MV-4-11 (cell line): ENCODE measurements around the gene TANC1.
A peak's percentile ranks its signal among the peaks of the same experiment; 100 is the strongest.

Experiments
- DNase-seq: peaks from one replicate; lab custom pipeline; 2025; lab: John Stamatoyannopoulos, UW

TANC1 gene

GRCh38 chr2:159118115-159118858, 149.8 kb downstream of the TANC1 start:
- peak; percentile 72 for DNase-seq

DNA sequence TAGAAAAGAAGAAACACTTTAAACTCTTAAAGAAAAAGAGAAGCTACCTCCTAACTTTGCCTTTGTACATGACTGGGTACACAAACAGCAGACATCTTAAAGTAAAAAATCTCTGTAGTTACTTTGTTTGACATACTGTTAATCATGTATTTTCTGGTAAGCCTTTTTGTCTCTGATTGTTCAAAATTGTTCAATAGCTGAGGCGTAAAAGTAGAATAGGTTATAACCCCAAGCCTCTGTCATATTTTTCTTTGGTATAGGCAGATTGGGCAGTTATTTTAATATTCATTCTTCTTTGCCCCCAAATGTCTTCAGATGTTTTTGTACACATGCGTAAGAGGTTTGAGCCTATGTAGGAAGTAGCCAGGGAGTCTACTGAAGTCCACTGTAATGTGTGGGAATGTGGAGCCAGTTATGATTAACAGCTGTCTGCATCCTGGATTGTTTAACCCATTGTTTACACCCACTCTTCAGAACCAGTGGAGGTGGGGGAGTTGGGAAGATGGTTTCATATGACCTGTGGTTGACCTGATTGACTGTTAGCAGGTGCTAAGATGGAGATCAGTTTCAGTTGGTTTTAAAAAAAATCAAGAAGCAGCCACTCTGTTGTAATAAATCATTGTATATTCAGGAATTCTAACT, 150.5 kb downstream of the TANC1 start:
- no peak for DNase-seq

DNA sequence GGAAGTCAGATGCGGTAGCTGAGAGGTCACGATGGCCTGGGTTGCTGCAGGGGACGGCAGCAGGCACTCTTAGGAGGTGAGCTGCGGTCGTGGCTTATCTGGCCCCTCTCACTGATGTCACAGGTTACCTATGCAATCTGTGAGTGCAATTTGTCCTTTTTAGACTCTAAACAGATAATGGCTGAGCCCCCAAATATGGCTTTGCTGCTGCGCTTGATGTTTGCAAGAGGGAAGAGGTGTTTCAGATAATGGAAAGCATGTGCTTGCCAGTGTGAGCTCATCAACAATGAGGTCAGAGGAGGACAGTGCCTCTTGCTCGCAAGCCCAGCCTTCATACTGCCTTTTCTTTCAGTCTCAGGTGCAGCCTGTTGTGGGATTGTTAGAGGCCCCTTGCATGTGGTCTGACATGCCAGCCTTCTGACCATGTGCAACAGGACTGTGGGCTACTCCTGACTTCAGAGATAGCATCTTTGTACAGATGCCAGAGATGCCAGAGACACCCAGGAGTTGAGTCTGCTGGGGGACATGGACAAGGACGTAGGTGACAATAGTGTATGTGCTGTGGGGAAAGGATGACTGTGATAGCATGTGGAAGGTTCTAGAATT, 151.3 kb downstream of the TANC1 start:
- no peak for DNase-seq

DNA sequence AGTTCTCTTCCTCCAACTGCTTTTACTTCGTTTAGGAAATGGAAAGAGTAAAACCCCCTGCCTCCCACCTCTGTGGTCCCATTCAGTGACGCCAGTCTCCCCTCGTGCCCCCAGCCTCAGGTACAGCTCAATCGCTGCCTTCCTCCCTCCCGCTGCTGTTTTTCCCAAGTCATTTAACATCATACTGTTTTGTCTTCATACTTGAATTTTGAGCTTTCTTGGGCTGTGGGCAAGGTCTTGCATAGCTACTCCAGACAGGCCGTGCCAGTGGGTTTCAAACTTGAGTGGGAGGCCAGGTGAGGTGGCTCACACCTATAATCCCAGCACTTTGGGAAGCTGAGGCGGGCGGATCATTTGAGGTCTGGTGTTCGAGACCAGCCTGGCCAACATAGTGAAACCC, 155.3 kb downstream of the TANC1 start:
- DNase-seq: no peak

DNA sequence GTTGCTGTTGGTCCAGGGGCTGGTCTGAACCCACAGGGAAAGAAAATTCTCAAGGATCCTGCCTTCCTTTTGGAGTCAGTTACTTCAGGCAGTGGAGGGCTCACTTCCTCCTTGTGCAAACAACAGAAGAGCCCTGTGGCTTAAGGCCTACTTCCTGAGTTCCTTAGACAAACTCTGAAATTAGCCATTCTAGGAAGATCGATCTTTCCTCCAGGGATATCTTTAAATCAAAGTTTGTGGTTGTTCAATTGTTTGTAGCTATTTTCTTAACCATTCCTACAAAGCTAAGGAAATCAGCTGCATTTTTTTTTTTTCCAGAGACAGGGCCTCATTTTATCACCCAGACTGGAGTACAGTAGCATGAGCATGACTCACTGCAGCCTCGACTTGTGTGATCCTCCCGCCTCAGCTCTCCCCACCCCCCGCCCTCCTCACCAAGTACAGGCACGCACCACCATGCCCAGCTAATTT, 156.0 kb downstream of the TANC1 start:
- DNase-seq: peak; percentile 90

DNA sequence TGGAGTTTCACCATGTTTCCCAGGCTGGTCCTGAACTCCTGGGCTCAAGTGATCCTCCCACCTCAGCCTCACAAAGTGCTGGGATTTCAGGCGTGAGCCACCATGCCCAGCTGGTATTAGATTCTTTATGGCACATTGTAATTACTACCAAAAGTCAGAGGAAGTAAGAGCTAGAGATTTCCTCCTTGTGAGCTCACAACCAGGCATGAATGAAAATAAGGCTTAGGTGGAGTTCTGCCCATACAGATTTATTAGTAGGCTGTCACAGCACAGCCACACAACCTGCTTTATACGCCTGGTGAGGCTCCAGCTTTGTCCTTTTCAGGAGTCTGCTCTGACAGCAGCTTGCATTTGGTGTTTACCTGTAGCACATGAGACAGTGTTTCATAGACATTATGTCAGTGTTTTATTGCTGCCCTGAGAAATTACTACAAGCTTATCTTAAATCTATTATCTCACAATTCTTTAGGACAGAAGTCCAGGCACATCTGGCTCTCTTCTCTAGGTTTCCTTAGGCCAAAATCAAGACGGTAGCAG, 156.6 kb downstream of the TANC1 start:
- DNase-seq: peak; percentile 55

DNA sequence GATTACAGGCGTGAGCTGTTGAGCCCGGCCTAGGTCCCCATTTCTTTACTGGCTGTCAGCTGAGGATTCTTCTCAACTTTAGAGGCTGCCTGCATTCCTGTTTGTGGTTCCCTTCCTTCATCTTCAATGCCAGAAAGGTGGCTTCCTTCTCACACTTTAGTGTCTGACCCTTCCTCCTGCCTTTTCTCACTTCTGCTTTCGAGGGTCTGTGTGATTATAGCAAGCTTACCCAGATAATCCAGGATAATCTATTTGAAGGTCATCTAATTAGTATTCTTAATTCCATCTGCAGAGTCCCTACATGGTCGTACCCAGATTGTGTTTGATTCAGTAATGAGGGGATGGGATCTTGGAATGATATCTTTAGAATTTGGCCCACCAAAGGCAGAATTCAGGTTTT, 157.4 kb downstream of the TANC1 start:
- DNase-seq: peak; percentile 58

- no peak for DNase-seq
Measured at GRCh38 chr2:159126432-159127022, 158.1 kb downstream of the TANC1 start.

DNA sequence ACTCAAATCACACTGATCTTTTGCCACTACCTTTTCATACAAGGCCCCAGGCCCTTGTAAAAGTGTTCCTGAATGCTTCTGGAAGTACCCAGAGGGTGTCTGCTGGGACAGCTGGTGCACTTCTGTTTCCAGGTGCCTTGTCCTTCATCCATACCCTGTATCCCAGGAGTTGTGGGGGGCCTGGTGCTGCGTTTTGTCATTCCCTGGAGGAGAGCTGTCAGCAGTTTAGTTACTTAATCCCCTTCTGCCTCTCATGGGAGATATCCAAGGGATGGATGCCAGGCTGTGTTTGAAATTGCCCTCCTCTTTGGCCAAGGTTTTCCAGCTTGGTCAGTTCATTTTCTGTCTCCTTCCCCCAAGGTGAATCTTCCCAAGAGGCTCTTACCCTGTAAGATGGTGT, 159.8 kb downstream of the TANC1 start:
- DNase-seq: no peak

DNA sequence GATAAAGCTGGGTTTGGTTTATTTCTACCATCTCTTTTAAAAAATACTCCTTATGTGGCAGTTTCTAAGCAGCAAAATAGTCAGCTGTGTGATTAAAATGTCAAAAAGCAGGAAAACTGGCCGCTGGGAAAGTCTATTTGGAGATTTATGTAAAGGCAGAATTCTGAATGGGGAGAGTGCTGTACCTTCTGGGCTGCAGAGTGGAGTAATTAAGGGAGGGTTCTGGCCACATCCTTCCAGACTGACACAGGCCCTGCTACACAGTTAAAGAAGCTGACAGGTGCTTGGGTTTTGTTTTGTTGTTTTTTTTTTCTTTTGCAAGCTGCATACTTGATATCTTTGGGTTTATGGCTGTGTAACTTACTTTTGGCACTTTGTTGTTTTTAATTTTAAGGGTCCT, 160.8 kb downstream of the TANC1 start:
- DNase-seq: no peak

DNA sequence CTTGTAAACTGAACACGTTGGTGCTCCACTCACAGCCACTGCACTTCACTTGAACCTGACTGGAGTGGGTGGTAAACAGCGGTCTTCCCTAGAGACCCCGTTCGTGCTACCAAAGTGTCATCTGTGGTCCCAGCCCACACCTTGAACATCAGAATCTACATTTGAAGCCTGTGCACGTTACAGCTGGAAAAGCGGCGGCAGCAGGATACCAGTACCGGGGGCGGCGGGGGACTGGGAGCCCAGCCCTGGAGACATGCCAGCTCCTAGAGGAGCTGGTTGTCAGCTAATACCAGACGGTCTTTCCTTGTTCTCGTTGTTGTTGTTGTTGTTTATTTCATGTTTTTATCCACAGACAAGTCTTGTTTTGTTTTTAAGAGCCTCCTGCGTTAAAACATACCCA, 161.4 kb downstream of the TANC1 start:
- no peak for DNase-seq

DNA sequence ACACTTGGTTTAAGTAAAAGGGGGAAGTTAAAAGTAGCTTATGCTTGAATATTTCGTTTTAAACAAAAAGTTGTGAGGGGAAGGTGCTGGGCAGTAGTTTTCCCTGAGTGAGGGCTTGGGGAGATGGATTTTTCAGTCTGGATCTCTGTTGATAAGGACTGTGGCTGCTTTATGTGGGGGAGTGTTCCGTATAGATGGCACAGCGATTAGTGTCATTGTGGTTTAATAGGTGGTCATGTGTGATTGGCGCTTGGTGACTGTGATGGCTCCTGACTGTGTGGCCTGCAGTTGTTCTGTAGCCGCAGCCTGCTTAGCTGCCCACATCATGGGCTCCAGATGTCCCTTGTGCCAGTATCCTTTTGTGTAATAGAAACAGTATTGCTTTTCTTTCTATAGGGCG, 161.9 kb downstream of the TANC1 start:
- DNase-seq: no peak

- no peak for DNase-seq
Measured at GRCh38 chr2:159131267-159131913, 162.9 kb downstream of the TANC1 start.

DNA sequence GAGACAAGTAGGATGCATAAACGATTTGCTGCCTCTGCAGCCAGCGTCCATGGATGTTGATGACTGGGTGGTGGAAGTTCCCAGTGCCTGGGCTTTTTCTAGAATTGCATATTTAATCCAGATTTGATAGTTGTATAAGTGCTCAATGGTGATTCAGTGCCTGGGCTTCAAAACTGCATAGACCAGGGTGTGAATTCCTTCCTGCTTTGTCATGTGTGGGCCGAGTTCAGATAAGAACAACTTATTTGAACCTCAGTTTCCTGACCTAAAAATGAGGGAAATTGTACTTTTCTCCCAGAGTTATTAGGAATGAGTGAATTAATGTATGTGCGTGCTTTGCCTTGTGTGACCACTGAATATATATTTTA, 163.5 kb downstream of the TANC1 start:
- no peak for DNase-seq

DNA sequence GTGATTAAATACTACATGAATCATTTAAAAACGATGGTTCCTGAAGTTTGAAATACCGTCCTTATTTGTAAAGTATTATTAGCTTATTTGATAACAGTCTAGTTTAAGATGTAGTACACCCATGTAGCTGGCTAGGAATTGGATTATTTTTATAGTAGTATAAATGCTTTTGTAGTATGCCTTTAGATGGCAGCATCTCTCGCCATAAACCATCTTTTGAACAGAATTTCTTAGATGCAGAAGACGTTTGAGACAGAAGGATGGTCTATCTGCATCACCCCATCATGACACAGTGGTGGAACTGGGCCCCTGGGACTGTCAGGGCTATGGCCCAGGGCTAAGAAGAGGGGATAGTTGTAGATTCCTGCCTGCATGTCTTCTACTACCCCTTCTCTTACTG, 165.4 kb downstream of the TANC1 start:
- DNase-seq: no peak

DNA sequence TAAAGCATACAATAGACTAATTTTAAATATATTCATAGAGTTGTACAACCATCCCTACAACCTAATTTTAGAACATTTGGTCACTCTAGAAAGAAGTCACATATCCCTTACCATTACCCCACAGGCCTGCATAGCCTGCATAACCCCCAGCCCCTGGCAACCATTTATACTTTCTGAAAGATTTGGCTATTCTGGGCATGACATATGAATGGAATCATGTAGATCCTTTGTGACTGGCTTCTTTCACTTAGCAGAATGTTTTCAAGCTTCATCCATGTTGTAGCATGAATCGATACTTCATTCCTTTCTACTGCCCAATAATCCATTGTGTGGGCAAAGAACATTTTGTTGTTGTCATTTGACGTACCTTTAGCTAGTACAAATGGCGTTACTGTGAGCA, 166.5 kb downstream of the TANC1 start:
- no peak for DNase-seq

- DNase-seq: no peak
Measured at GRCh38 chr2:159136391-159136790, 168.0 kb downstream of the TANC1 start.

GRCh38 chr2:159137511-159138241, 169.2 kb downstream of the TANC1 start:
- no peak for DNase-seq

DNA sequence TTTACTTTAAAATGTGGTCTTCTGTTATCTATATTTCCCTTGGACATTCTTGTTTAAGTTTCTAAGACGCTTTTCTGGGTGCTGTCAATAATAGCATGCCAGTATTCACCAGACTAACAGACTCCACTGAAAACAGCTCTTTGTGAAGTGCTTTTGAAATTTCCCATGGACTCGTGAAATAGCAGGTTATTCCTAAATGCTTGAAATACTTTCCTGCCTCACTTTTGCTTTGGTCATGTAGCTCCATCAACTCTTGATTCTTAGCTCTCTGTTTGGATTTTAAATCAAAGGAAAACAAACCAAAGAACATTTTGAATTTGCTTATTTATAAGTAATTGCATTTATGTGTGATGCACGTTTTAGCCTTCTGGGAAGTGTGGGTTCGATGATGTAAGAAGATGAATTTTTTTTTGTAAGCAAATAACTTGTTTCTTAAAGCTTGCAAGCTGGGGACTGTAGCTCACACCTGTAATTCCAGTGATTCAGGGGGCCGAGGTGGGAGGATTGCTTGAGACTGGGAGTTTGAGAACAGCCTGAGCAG, 170.3 kb downstream of the TANC1 start:
- DNase-seq: no peak

DNA sequence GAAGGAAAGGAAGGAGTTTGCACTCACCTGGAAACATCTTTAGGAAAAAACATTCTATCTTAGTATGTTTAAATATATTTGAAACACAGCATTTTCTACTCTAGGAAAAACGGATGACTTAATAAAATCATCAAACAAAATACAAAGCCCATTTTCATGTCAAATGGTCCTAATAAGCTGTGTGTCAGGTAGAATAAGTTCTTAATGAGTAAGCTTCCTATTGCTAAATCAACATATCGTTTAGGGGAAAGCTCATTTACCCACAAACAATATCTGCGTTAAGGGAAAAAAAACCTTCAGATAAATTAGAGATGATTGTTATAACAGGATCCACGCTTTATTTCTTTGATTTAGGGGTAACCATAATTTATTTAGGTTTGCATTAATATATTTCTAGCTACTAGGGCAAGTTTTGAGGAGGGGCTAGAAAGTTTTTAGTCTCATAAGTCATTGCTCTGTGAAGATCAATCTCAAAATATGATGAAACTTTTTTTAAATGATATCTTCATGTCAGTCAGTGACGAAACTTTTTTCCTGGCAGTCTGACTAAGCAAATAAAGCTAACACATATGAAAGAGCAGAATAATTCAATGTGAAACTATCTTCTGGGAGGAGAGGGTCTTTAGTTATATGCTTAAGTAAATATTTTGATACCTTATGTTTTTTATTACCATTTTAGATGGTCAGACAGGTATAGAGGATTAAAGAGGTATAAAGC, 170.9 kb downstream of the TANC1 start:
- peak; percentile 15 for DNase-seq
